ENCODE results near the gene DISC1.
"Not testable (repeated sequence)": the region's sequence is repeated elsewhere in the genome, so short reads cannot be mapped to it uniquely, and the experiment has no call there.

Gene DISC1

DNA sequence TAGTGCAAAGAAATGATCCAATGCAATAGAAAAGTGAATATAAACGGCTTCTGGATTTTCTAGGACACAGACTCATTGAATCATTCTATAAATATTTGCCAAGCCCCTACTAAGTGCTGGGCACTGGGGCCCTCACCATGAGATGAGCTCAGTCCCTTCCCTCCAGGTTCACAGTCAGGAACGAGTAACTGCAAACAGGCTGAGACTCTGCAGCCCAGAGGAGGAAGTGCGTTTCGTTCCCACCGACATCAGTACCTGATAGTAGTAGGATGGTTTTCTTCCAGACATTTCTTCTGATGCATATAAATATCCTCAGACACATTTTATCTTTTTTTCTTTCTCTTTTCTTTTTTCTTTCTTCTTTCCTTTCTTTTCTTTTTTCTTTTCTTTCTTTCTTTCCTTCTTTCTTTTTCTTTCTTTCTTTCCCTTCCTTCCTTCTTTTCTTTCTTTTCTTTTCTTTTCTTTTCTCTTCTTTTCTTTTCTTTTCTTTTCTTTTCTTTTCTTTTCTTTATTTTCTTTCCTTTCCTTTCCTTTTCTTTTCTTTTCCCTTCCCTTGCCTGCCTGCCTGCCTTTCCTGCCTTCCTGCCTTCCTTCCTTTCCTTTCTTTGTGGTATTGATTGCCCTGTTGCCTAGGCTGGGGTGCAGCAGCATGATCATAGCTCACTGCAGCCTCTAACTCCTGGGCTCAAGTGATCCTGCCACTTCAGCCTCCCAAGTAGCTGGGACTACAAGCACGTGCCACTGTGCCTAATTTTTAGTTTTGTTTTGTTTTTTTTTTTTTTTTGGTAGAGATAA, 135.4 kb downstream of the DISC1 start:
- DNase-seq (ENCODE audit: low read depth) = no peak
- no peak for TF ChIP-seq CTCF (IDR thresholded peaks at IDR 0.05; ENCODE audit: low read length, missing control alignments)
- no peak overlapping the region for H3K4me3 ChIP-seq (replicated peaks; ENCODE audit: low read depth, low read length)

DNA sequence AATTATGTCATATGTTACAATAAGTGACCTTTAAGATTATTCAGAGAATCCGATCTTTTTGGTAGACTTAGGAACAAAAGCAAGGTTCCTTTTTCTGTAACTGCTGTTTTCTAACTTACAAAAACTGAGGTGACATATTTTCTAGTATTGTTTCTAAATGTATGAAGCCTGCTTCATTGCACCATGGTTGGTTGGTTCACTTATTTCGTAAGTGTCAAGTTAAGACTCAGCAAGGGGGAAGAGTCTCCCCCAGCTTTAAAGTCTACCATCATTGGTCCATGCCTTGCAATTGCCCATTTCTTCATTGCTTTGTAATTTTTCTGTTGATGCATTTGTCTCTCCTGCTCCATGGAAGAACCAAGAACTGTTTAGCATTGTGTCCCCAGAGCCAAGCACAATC, 136.9 kb downstream of the DISC1 start:
- no peak overlapping the region for H3K4me3 ChIP-seq (replicated peaks; ENCODE audit: low read depth, low read length)
- no peak for TF ChIP-seq CTCF (IDR thresholded peaks at IDR 0.05; ENCODE audit: low read length, missing control alignments)
- no peak for DNase-seq (ENCODE audit: low read depth)

- H3K4me3 ChIP-seq (replicated peaks; ENCODE audit: low read depth, low read length); DNase-seq (ENCODE audit: low read depth): not testable (repeated sequence)
Measured at GRCh38 chr1:231765825-231766224, 139.2 kb downstream of the DISC1 start.

DNA sequence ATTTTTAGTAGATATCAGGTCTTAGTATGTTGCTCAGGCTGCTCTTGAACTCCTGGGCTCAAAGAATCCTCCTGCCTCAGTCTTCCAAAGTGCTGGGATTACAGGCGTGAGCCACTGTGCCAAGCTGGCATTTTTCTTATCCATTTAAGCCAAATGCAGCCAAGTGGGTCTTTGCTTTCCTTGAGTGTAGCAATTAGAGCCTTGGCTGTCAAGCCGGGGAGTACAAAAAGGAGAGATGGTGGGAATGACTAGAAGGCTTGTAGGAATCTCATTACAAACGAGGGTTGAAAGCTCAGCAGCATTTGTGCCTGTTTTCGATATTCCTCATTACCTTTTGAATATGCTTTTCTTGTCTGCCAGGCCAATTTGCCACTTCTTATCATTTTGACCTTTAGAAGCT, 140.9 kb downstream of the DISC1 start:
- no peak overlapping the region for H3K4me3 ChIP-seq (replicated peaks; ENCODE audit: low read depth, low read length)
- TF ChIP-seq CTCF (IDR thresholded peaks at IDR 0.05; ENCODE audit: low read length, missing control alignments) = no peak
- no peak for DNase-seq (ENCODE audit: low read depth)

DNA sequence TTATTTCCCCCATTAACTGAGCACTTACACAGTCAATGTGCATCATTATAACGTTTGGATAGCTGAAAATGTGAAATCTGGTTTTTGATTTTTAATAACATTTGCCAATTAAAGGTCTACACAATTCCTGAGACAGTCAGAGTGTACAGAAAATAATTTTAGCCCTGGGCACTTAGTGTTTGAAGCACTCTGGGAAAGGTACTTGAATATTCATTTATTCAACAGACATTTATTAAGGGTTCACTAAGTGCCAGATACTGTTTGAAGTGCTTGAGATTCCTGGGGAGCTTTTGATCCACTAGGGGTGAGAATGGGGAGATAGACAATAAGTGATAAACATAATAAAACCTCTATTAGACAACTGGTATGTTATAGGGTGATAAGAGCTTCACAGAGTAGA, 141.8 kb downstream of the DISC1 start:
- H3K4me3 ChIP-seq (replicated peaks; ENCODE audit: low read depth, low read length) = no peak overlapping the region
- TF ChIP-seq CTCF (IDR thresholded peaks at IDR 0.05; ENCODE audit: low read length, missing control alignments) = no peak
- no peak for DNase-seq (ENCODE audit: low read depth)

- TF ChIP-seq CTCF (IDR thresholded peaks at IDR 0.05; ENCODE audit: low read length, missing control alignments) = no peak
- H3K4me3 ChIP-seq (replicated peaks; ENCODE audit: low read depth, low read length) = no peak overlapping the region
- DNase-seq (ENCODE audit: low read depth) = no peak
Measured at GRCh38 chr1:231770506-231771175, 144.1 kb downstream of the DISC1 start.

DNA sequence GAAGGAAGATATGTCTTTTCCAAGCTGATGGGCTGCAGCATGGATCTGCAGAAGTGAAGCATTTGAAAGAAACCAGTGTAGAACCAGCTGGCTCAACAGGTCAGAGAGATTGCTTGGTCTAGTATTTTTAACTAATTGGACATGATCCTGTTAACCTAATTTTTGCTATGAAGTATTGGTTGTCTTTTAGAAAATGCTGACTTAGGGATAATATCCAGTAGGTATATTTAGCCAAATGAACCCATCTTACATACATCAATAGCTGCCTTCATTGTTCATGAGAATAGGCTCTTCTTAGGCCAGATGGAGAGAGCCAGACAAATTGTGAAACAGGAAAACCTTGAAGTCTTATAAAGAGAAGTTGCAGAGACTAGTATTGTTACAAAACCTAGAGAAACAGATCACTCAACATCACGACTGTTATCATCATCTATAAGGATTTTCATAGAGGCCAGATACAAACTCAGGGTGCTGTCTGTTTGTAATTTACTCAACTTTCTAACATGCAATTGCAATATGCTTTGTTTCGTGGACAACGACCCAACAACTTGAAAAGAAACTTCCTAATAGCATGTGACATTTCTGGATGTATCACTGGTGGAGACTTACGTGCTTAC, 148.2 kb downstream of the DISC1 start:
- DNase-seq (ENCODE audit: low read depth) = peak; percentile 70
- TF ChIP-seq CTCF (IDR thresholded peaks at IDR 0.05; ENCODE audit: low read length, missing control alignments) = no peak
- H3K4me3 ChIP-seq (replicated peaks; ENCODE audit: low read depth, low read length) = no peak overlapping the region
